HG03378 (cell line): Measurements from ENCODE around the gene TXNRD2.
"Not testable (repeated sequence)": the region's sequence is repeated elsewhere in the genome, so short reads cannot be mapped to it uniquely, and the experiment has no call there.

Source experiments
- ATAC-seq: cut with Tn5 transposase; IDR thresholded peaks from one replicate; pipeline ENCODE4 v1.9.1; 2021; ENCODE audit warnings: mild to moderate bottlenecking, moderate library complexity; ENCODE audit not compliant: unreplicated experiment

Gene TXNRD2

DNA sequence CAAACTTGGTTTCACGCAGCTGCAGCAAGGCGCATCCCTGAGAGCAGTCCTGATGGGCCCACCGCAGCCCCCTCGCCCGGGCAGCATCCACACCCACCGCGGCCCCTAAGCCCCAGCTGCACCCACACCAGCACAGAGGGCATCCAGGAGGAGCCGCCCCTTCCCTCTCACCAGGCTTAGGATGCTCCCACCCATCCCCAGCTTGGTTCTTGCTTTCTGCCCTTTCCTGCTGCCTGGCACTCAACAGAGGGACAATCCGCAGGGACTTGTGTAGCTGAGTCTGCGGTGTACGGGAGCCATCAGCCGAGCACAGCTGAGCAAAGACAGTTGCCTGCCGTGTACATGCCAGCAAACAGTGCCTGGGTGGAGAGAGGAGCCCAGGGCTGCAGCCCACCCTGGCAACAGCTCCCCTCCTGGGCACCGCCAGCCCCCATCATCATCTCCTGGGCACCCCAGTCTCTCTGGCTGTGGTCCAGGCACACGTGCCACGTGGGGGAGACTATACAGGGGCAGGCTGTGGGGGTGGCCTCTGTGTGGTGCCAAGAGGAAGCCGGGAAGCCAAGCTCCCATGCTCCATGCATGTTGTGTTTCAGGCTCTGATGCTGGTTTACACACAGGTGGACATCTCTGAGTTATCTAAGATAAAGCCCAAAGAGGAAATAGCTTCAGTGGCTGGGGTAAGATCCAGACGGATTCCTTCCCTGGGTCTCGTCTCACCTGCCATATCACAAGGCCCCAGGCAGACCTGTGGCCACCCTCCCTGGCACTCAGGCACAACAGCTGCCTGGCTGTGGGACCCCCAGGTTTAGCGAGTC lies 50.9 kb downstream of the TXNRD2 start:
- ATAC-seq = no peak

DNA sequence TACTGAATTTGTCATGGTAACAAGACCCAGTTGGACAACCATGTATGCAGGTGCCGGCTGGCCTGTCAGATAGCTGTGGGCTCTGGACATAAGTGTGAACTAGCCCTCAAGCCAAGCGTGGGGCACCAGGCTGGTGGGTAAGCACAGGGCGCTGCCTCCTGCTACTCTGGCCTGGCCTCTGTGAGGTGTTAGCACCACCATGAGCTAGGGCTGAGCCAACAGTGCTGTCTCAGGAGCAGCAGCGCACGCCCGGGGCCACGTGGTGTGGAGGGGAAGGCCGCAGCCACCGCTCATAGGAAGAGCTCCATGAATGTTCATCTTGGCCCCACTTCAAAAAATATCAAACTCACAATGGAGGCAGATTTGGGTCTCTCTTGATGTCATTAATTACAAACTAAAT lies 51.7 kb downstream of the TXNRD2 start:
- ATAC-seq = no peak

GRCh38 chr22:19888131-19888746 lies 53.4 kb downstream of the TXNRD2 start:
- no peak for ATAC-seq

DNA sequence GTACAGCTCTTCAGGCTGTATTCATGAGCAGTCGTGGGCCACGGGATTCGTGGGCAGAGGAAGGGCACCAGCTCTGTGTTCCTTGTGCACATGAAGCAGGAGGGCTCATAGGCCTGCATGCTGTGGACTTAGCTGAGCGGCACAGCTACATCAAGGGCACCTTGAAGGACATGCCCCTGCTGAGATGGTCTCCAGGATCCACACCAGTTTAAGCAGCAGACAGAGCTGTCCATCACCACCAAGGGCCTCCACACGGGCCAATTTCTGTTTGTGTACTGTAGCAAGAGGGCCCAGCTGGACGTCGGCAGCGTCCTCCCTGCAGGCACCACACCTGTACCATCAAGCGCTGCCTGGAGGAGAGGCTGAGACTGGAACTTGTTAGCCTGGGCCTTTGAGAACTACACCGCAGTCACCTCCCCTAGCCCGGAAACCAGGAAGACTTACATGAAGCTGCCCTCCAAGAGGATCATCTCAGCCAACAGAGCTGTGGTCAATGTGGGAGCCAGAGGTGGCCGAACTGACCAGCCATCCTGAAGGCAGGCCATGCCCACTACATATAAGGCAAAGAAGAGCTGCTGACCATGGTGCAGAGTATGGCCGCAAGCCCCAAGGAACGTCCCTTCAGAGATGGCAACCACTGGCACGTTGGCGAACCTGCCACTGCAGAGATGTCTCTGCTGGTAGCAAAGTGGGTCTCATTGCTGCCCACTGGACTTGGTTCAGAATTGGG lies 54.2 kb downstream of the TXNRD2 start:
- ATAC-seq = no peak

DNA sequence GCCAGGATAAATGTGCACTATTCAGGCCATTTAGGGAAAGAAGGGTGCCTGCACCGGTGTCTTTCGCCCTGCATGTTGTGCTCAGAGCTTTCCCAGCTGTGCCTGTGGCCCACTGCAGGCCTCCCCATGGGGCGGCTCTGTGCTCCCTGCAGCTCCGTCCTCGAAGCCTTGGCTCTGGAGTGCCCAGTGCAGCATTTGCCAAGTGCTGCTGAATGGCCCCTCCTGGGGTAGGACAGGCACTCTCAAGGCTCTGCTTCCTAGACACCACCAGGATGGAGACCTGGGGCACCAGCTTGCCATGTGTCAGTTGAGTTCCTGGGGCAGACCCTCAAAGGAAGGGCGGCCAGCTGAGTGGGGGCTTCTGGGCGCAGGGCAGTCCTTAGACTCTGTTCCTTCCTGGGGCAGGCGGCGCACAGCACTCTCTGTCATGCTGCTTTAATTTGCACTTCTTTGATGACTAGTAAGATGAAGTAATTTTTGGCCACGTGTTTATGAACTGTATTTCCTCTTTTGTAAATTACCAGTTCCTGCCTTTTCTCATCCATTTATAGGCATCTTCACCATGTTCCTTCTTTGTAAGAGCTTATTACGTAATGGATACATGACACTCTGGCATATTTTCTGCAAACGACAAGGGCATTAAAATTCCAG lies 54.9 kb downstream of the TXNRD2 start:
- no peak for ATAC-seq

DNA sequence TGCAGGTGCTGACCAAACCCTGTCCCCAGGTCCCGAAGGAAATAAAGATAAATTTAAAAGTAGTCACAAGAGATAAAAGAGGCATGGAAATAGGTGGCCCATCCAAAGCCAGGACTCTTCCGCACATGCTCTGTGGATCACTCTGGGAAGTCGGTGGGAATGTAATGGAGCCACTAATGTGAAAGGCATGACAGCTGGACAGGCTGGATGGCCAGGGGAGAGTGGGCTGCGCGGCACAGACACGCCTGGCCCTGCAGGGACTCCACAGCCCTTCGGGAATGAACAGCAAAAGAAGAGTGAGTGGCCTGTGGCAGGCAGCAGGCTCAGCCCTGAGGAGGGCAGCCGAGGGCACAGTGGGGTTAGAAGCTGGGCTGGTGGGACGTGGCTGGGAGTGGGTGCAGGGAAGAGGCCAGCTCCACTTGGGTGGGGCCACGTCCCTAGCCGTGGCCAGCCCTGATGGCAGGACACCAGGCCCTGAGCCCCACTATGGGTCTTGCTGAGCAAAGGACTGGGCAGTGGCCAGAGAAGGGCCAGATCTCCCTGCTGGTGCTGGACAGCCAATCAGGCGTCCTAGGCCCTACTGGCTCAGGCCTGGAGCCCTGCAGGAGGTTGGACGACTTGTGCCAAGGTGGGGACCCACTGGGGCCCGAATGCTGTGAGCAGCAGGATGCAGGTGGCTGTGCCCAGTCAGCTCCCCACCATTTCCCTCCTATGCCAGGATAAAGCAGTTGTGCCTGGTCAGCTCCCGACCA lies 55.6 kb downstream of the TXNRD2 start:
- ATAC-seq = no peak

DNA sequence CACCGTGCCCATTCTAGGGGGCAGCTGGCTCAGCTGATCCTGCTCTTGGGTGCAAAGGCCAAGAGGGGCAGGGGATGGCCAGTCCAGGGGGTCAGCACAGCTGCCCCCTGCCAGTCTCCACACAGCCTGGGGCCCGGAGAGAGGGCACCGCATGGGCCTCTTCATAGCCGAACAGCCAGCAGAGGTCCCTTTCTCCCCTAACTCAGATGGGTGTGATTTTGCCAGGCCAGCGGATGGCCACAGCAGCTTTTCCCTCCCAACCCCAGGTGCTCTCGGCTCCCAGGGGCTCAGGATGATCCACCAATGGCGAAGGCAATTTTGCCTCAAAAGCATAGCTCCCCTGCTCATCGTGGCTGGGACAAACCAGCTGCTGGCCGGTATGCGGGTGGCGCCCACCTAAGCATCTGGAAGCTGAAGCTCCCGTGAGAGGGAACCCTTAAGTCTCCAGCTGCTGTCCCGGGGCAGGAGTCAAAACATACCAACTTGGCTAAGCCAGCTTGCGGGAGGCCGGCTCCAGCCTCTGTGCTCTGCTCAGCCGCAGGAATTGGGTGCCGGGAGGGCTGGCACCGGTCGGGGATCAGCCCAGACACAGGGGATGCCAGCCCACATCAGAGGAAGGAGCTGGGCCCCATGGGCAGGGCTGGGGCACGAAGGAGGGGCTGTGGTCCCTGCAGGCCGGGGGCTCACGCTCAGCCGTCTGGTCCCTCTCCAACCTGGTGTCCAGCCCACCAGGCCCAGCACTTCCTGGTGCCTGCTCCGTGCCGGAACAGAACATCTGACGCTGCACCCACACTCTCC lies 56.5 kb downstream of the TXNRD2 start:
- ATAC-seq = no peak

GRCh38 chr22:19884161-19884953 lies 57.3 kb downstream of the TXNRD2 start:
- ATAC-seq = no peak

GRCh38 chr22:19883446-19883845 lies 58.2 kb downstream of the TXNRD2 start:
- ATAC-seq = not testable (repeated sequence)

- ATAC-seq = no peak
Measured at GRCh38 chr22:19882446-19883381, 58.9 kb downstream of the TXNRD2 start.

GRCh38 chr22:19880786-19881569 lies 60.6 kb downstream of the TXNRD2 start:
- ATAC-seq = no peak

- ATAC-seq = no peak
Measured at GRCh38 chr22:19879992-19880785, 61.4 kb downstream of the TXNRD2 start.

DNA sequence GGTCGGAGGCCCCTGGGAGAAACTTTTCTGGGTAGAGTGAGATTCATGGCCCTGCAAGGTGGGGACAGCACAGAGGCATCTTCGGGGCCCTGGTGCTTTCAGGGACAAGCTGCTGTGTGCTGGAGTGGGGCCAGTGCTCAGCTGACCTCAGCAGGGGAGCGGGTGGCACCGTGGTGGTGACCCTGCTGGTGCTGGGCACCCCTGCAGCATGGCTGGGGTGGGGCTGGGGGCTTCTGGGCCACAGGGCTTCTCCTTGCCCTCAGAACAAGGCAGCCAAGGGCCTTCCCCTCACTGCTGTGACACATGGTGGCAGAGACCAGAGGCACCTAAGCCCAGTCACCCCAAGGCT lies 62.0 kb downstream of the TXNRD2 start:
- ATAC-seq = no peak

DNA sequence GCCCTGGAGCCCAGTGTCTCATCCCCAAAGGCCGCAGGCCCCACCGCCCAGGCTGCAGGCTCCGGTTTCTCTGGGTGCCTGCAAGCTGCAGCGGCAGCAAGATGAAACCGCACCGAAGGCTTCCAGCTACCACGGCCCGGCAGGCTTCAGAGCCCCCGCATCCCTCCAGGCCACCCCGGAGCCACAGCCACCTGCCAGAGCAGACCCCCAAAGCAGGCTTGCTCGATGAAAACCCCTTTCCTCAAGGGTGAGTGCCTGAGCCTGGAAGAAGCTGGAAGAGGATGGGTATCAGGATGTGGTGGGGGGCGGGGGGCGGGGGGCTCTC lies 62.4 kb downstream of the TXNRD2 start:
- ATAC-seq = no peak

DNA sequence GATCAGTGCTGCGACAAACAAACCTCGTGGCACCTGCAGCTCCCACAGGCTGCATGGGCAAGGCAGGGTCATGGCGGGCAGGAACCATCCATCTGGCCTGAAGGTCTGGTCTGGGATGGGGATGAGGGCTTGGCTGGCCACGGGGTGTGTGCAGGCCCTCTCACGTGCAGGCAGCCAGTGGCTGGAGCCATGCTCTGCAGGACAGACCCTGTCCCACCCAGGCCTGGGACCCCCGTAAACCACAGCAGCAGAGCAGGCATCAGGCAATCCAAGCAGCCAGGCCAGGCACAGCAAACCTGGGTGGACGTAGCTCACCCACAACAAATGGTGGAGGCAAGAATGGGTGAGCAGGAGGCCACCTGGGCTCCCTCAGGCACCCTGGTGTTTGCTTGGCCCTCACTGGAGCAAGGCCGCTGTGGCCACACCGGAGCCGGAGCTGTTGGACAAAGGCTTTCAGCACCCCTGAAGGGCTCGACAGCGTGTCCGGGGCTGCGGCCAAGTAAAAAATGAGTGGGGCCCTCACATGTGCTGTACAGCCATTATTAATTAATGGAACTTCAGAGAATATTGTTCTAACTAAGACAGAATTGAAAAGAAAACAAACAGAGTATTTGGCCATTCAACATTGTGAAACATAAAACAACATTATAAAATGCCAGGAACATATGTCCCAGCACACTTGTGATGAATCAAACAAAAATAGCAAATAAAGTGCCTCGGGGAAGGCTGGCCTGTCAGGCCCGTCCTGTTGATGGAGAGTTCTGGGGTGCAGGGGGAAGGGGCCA lies 63.0 kb downstream of the TXNRD2 start:
- no peak for ATAC-seq
